Colonic mucosa (tissue), 4 donors: ENCODE data around the gene TMEM187. TPM values are rescaled to one million over a fixed set of nuclear protein-coding genes. Genes with fewer than 3 reads are reported as not detected.

Experiments used
- DNase-seq: peaks from one replicate; pipeline ENCODE4 v3.0.0-alpha.2; 2020
- H3K27ac ChIP-seq: fragments of 200-600 bp; one replicate; pipeline ENCODE4 v1.8.0; 2021
- H3K27me3 ChIP-seq: fragments of 200-600 bp; one replicate; pipeline ENCODE4 v1.8.0; 2021
- H3K36me3 ChIP-seq: fragments of 200-600 bp; one replicate; pipeline ENCODE4 v1.8.0; 2021
- H3K4me1 ChIP-seq: fragments of 200-600 bp; one replicate; pipeline ENCODE4 v1.8.0; 2021; ENCODE audit warnings: mild to moderate bottlenecking
- H3K4me3 ChIP-seq: fragments of 200-600 bp; one replicate; pipeline ENCODE4 v1.8.0; 2021
- H3K9ac ChIP-seq, 2 donors: one replicate each; pipeline ENCODE4 v1.7.0; 2013; ENCODE audit warnings: control low read depth in 2 of 2, low read depth in 2 of 2, low read length in 2 of 2
- H3K9me3 ChIP-seq: fragments of 200-600 bp; one replicate; pipeline ENCODE4 v1.8.0; 2021
- CTCF ChIP-seq: fragments of 200-600 bp; IDR thresholded peaks from one replicate; pipeline ENCODE4 v1.8.0; 2022; ENCODE audit warnings: antibody characterized with exemption, mild to moderate bottlenecking
- intact Hi-C: fragments of 100-400 bp; cut with DNase I; formaldehyde crosslinking; loops from one replicate; pipeline ENCODE4 v1.14.1; 2022
- total RNA-seq, 2 donors: library from RNA; stranded (reverse); fragmentation: NEBNext Ultra II Directional in 1 of 2; extraction: Animal tissue kit (Norgen Biotek cat#: 25700) in 1 of 2; gene quantifications; one replicate each; pipeline ENCODE4 v1.2.1, GENCODE V29; 2021
- donor health status: healthy.
- donor health status: DM: no; HTN: no; CAD: no.
- donor health status: DM: no; HTN: no; CAD: no.

The TMEM187 gene, protein sequence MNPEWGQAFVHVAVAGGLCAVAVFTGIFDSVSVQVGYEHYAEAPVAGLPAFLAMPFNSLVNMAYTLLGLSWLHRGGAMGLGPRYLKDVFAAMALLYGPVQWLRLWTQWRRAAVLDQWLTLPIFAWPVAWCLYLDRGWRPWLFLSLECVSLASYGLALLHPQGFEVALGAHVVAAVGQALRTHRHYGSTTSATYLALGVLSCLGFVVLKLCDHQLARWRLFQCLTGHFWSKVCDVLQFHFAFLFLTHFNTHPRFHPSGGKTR
- total RNA-seq, result 10 to 100 TPM in 1 of 2 donors, 1 to 10 TPM in 1; 8.7 to 19.2 TPM

DNA sequence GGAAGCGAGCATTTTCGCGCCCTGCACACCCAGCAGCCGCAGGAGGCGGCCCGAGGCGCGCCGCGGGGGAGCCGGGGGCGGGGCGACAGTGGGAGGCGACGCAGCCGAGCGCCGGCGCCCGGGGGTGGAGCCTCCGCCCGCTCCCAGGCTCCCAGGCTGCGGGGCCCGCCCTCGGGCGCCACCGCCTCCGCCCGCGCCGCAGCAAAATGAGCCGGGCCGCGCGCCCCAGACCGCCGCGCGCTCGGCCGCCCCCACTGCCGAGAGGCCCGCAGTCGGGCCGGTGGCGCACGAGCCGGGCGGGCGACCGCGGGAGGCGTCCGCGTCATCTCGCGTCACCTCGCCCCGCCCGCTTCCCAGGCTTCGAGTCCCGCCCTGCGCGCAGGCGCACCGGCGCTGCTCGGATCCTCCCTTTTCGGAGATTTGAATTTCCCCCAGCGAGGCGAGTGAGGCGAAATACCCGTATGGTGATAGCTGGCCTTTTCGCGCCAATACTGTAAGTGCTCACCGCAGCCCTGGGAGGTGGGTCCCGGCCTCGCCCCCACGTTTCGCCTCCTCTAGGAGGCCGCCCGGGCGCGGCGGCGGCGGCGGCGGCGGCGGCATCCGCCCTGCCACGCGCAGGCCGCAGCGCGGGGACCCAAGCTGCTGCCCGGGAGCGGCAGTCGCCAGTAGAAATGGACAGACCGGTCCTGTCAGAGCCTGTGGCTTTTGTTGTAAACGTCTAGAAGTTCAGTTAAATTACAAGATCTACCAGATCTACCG is at the start of gene TMEM187:
Gene TMEM187, plus strand, starts transcription at position 387 of the 759 bp plus-strand sequence. CDS start 9,309 bp downstream, outside the sequence.
- no peaks in the 10 kb centered on the region for H3K9me3 ChIP-seq
- peak; percentile 91 for DNase-seq
- H3K4me1 ChIP-seq, result peaks cover 14% of the 10 kb centered on the region
- intact Hi-C loops, result no loop called here
- H3K9ac ChIP-seq, result peak within 1 kb of the TSS; percentile 87 to 88
- peak within 1 kb of the TSS; percentile 98 for H3K27ac ChIP-seq
- peak within 1 kb of the TSS; percentile 48 for H3K4me3 ChIP-seq
- H3K27me3 ChIP-seq, result no peaks in the 10 kb centered on the region
- no peaks in the 10 kb centered on the region for H3K36me3 ChIP-seq
- no peak for TF ChIP-seq CTCF

DNA sequence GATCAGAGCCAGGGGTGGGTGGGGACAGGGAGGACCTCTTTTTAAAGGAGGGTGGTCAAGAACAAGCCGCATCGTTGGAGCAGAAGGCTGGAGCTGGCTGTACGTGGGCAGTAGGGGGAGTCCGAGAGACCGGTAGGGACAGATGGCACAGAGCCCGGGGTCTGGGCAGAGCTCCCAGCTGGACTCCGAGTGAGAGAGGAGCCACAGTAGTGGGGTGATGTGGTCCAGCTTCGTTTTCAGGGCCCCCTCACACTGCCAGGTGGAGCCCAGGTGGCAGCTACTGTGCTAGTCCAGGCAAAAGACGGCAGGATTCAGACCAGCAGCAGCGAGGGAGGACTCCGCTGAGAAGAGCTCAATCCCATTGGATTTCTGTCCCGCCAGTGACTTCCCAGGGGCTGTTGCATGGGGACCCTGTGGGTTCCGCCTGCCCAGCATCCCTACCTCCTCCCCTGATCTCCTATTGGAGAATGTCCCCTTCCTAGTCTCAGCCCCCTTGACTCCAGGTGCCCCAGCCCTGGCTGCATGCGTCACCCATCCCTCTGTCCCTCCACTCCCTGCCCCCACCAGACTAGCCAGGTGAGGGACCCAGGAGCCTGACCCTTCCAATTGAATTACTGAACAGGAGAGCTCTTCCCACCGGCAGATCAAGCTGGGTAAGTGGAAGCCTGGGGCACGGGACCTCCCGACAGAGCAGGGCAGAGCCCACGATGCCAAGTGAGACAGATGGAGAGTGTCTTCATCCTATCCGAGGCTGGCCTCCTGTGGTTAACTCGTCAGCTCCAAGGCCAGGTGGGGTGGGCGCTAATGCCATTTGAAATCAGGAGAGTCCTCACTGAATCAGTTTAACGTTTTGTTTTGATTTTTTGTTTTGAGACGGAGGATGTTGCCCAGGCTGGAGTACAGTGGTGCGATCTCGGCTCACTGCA is 49.4 kb upstream of the TMEM187 start:
- intact Hi-C loops, result no loop called here
- no peak overlapping the region for H3K27ac ChIP-seq

GRCh38 chrX:153924149-153924861 is 48.2 kb upstream of the TMEM187 start:
- intact Hi-C loops, result no loop called here
- Histone ChIP-seq H3K36me3 (no peaks in the 10 kb centered on the region), H3K9ac (peak overlapping the region; percentile 21 to 48), H3K27ac (no peak overlapping the region), H3K4me3 (peak overlapping the region; percentile 4), H3K27me3 (peaks cover 5% of the 10 kb centered on the region), H3K4me1 (no peaks in the 10 kb centered on the region), H3K9me3 (no peaks in the 10 kb centered on the region)
- no peak for TF ChIP-seq CTCF
- no peak for DNase-seq

More for the DNA sequence above, 49.4 kb upstream of the TMEM187 start:
- peak; percentile 24 for TF ChIP-seq CTCF
- peak; percentile 64 for DNase-seq
- H3K27me3 ChIP-seq, result peaks cover 5% of the 10 kb centered on the region
- H3K36me3 ChIP-seq, result no peaks in the 10 kb centered on the region
- H3K9me3 ChIP-seq, result no peaks in the 10 kb centered on the region
- H3K4me1 ChIP-seq, result no peaks in the 10 kb centered on the region
- H3K4me3 ChIP-seq, result no peak overlapping the region
- H3K9ac ChIP-seq, result peak overlapping the region in 1 of 2 donors; percentile 8

- Histone ChIP-seq H3K9me3 (no peaks in the 10 kb centered on the region), H3K4me1 (no peaks in the 10 kb centered on the region), H3K27me3 (peaks cover 5% of the 10 kb centered on the region), H3K27ac (peak overlapping the region; percentile 90), H3K36me3 (no peaks in the 10 kb centered on the region), H3K4me3 (peak overlapping the region; percentile 42), H3K9ac (peak overlapping the region; percentile 60 to 75)
- no peak for TF ChIP-seq CTCF
- no peak for DNase-seq
- intact Hi-C loops, result no loop called here
Measured at GRCh38 chrX:153925387-153925738, 47.2 kb upstream of the TMEM187 start.
